A673 (cell line): ENCODE results near the gene ROBO2. TPM values are rescaled to one million over a fixed set of nuclear protein-coding genes. Genes with fewer than 3 reads are reported as not detected.

ENCODE experiments used
- BruUV-seq: library from RNA; stranded (reverse); fragments of 400-500 nt; replicated peaks from 2 replicates; lab custom pipeline; 2021; lab: Mats Ljungman, UMichigan
- CTCF ChIA-PET: fragments of 300-600 bp; sonication (Branson Sonifier 250); formaldehyde crosslinking; loops from one replicate; lab custom pipeline; 2022; ENCODE audit warnings: antibody characterized with exemption; lab: Charles Lee
- POLR2A ChIA-PET: fragments of 300-600 bp; sonication (Branson Sonifier 250); formaldehyde crosslinking; loops from one replicate; lab custom pipeline; 2022; ENCODE audit warnings: antibody characterized with exemption; ENCODE audit not compliant: low non-redundant PET; lab: Charles Lee
- DNase-seq: peaks from one replicate; pipeline ENCODE4 v3.0.0-alpha.2; 2015; ENCODE audit warnings: low spot score
- H3K27ac ChIP-seq: fragments of 200-600 bp; sonication (generic); 2 replicates; pipeline ENCODE4 v1.5.1; 2016; ENCODE audit warnings: mixed run types, low read depth, mild to moderate bottlenecking, mixed read lengths, antibody characterized with exemption, low read length; ENCODE audit not compliant: poor library complexity, severe bottlenecking
- H3K27me3 ChIP-seq: fragments of 200-600 bp; sonication (generic); replicated peaks from 2 replicates; pipeline ENCODE4 v1.6.1; 2017; ENCODE audit warnings: mixed run types, low read depth, mild to moderate bottlenecking, mixed read lengths, antibody characterized with exemption, low read length; ENCODE audit not compliant: insufficient read depth, poor library complexity
- H3K36me3 ChIP-seq: fragments of 200-600 bp; sonication (generic); 2 replicates; pipeline ENCODE4 v1.6.1; 2016; ENCODE audit warnings: mixed run types, mild to moderate bottlenecking, mixed read lengths, antibody characterized with exemption, low read length; ENCODE audit not compliant: insufficient read depth, poor library complexity, severe bottlenecking
- H3K4me1 ChIP-seq: fragments of 200-600 bp; sonication (generic); 2 replicates; pipeline ENCODE4 v1.6.1; 2017; ENCODE audit warnings: mixed run types, mild to moderate bottlenecking, mixed read lengths, antibody characterized with exemption, low read length; ENCODE audit not compliant: insufficient read depth, poor library complexity, severe bottlenecking
- H3K4me3 ChIP-seq: fragments of 200-600 bp; sonication (generic); 2 replicates; pipeline ENCODE4 v1.5.1; 2016; ENCODE audit warnings: low read depth, mixed run types, mild to moderate bottlenecking, mixed read lengths, low read length; ENCODE audit not compliant: poor library complexity, severe bottlenecking
- H3K9me3 ChIP-seq: fragments of 200-600 bp; sonication (generic); 2 replicates; pipeline ENCODE4 v1.6.1; 2016; ENCODE audit warnings: mixed run types, low read depth, mild to moderate bottlenecking, mixed read lengths, antibody characterized with exemption, low read length; ENCODE audit not compliant: poor library complexity, severe bottlenecking
- EZH2 ChIP-seq: fragments of 200-600 bp; sonication (generic); IDR thresholded peaks from 2 replicates; pipeline ENCODE4 v1.6.1; 2017; ENCODE audit warnings: borderline replicate concordance, low read depth, mild to moderate bottlenecking, mixed read lengths, antibody characterized with exemption, low read length; ENCODE audit not compliant: poor library complexity, severe bottlenecking
- intact Hi-C: fragments of 100-400 bp; cut with micrococcal nuclease; formaldehyde crosslinking; loops from one replicate; pipeline ENCODE4 v1.10.0; 2022; ENCODE audit not compliant: unreplicated experiment
- total RNA-seq: library from RNA; stranded (reverse); gene quantifications from 2 replicates; pipeline ENCODE4 v1.2.3, GENCODE V29; 2021
- TF ChIP-seq, protein P1 (sequence below): fragments of 300-800, 200-600 bp; sonication (generic); conservative IDR thresholded peaks from 2 replicates; pipeline ENCODE4 v1.5.1; 2017; ENCODE audit warnings: low read depth, mild to moderate bottlenecking, antibody characterized with exemption, low read length, moderate library complexity, mixed read lengths

ROBO2 gene
- total RNA-seq, 1 experiment from 2014 or later, result 17.5 TPM

DNA sequence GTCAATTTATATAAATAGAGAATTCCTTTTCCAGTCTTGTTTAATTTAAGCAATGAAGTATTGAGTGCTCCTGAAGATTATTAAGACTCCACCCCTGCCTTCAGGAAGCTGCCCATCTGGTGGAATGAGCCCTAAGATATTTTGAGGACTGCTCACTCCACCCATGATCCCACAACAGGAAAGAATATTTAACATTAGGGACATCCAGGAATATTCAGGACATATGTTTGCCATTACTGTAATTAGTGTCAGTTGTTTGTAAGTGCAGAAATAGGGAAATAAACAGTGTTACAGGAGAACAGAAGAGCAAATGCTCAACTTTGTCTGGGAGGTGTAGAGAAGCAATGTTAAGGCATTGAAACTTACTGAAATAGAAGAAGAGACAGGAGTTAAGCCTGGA, 375.0 kb downstream of the ROBO2 start:
- ChIA-PET CTCF (no interaction called here), POLR2A (no interaction called here)
- Histone ChIP-seq H3K4me3 (no peak overlapping the region), H3K36me3 (no peaks in the 10 kb centered on the region), H3K9me3 (no peaks in the 10 kb centered on the region), H3K27ac (no peak overlapping the region), H3K4me1 (peaks cover 13% of the 10 kb centered on the region), H3K27me3 (no peaks in the 10 kb centered on the region)
- intact Hi-C loops, result no loop called here
- BruUV-seq, result no TSS peak
- no peak for DNase-seq
- TF ChIP-seq EZH2, result no peak
- TF ChIP-seq, protein P1, sequence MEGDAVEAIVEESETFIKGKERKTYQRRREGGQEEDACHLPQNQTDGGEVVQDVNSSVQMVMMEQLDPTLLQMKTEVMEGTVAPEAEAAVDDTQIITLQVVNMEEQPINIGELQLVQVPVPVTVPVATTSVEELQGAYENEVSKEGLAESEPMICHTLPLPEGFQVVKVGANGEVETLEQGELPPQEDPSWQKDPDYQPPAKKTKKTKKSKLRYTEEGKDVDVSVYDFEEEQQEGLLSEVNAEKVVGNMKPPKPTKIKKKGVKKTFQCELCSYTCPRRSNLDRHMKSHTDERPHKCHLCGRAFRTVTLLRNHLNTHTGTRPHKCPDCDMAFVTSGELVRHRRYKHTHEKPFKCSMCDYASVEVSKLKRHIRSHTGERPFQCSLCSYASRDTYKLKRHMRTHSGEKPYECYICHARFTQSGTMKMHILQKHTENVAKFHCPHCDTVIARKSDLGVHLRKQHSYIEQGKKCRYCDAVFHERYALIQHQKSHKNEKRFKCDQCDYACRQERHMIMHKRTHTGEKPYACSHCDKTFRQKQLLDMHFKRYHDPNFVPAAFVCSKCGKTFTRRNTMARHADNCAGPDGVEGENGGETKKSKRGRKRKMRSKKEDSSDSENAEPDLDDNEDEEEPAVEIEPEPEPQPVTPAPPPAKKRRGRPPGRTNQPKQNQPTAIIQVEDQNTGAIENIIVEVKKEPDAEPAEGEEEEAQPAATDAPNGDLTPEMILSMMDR, result no peak

DNA sequence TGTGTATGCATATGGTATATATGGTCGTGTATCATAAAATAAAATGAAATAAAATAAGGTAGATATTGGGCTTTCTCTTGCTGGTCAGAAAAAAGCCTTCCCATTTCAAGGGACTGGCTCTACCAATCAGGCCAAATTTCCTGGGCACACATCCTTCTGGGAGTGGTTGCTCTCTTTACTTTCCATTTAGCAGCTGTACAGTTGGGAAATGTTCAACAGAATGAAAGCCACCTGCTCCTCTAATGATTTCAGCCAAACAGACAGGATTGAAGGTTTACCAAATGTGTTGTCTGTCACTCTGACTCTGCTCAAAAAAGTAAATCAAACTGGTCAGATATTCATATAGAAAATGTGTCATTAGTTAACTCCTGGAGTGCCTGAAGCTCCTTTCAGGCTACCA, 380.4 kb downstream of the ROBO2 start:
- BruUV-seq, result no TSS peak
- H3K27me3 ChIP-seq, result no peaks in the 10 kb centered on the region
- H3K27ac ChIP-seq, result no peak overlapping the region
- H3K9me3 ChIP-seq, result no peaks in the 10 kb centered on the region
- no peak overlapping the region for H3K4me3 ChIP-seq
- peaks cover 28% of the 10 kb centered on the region for H3K4me1 ChIP-seq
- ChIA-PET POLR2A (no interaction called here), CTCF (no interaction called here)
- no peak for TF ChIP-seq EZH2
- TF ChIP-seq, protein P1, result no peak
- no peak for DNase-seq
- H3K36me3 ChIP-seq, result no peaks in the 10 kb centered on the region
- intact Hi-C loops, result loop anchor here (10.0 kb wide), 1 partner anchor 96 kb away; no protein-coding TSS in a partner anchor

DNA sequence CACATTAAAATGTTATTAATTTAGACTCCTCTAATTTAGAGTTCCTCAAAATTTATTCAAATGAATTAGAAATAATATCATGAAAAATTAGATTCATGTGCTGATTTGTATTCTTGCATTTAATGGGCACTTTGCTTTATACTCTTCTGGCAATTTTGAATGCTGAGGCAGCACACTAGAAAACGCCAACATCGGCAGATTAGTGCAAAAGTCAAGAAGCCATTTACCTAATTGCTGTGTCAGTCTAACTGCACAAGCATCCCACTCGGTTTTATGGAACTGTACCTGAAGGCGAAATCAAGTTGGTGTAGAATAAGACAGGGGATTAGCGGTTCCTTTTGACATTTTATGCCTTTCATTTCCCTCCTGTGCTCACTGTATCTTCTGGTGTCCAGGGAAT, 382.0 kb downstream of the ROBO2 start:
- H3K27ac ChIP-seq, result no peak overlapping the region
- no peak for TF ChIP-seq EZH2
- TF ChIP-seq, protein P1, result no peak
- intact Hi-C loops, result loop anchor here (10.0 kb wide), 1 partner anchor 97 kb away; no protein-coding TSS in a partner anchor
- DNase-seq, result no peak
- ChIA-PET CTCF (no interaction called here), POLR2A (no interaction called here)
- H3K4me1 ChIP-seq, result peaks cover 26% of the 10 kb centered on the region
- no peak overlapping the region for H3K4me3 ChIP-seq
- no TSS peak for BruUV-seq
- no peaks in the 10 kb centered on the region for H3K27me3 ChIP-seq
- no peaks in the 10 kb centered on the region for H3K9me3 ChIP-seq
- H3K36me3 ChIP-seq, result no peaks in the 10 kb centered on the region
